Activated naive CD4-positive, alpha-beta T cell treated with anti-CD3 and anti-CD28 coated beads, Interleukin-2, amount 50 U/mL, for 72 hours (primary cell): ENCODE results near the gene GAK. TPM values are rescaled to one million over a fixed set of nuclear protein-coding genes. Genes with fewer than 3 reads are reported as not detected.
"Not testable (repeated sequence)": the region's sequence is repeated elsewhere in the genome, so short reads cannot be mapped to it uniquely, and the experiment has no call there.

Experiments
- ATAC-seq, 2 donors: fragments of 150-1000 bp; cut with Tn5 transposase; 2 replicates each; pipeline ENCODE4 v1.10.0; 2021; ENCODE audit warnings: mild to moderate bottlenecking in 2 of 2, moderate library complexity in 2 of 2
- DNase-seq, 2 donors: peaks; one replicate each; pipeline ENCODE4 v3.0.0; 2021 to 2022; ENCODE audit warnings: low spot score in 2 of 2
- H3K27ac Mint-ChIP-seq, 2 donors: one replicate each; pipeline ENCODE4 v1.8.0; 2022; ENCODE audit warnings: mild to moderate bottlenecking in 2 of 2, mixed read lengths in 2 of 2
- H3K36me3 Mint-ChIP-seq, 2 donors: one replicate each; pipeline ENCODE4 v1.8.0; 2022; ENCODE audit warnings: mixed read lengths in 2 of 2
- H3K9me3 Mint-ChIP-seq, 2 donors: one replicate each; pipeline ENCODE4 v1.8.0; 2022; ENCODE audit warnings: mixed read lengths in 2 of 2
- total RNA-seq, 2 donors: library from RNA; stranded (reverse); gene quantifications; one replicate each; pipeline ENCODE4 v1.2.3, GENCODE V29; 2022

GAK gene
- total RNA-seq, 2 donors from 2014 or later = 124 to 171 TPM

DNA sequence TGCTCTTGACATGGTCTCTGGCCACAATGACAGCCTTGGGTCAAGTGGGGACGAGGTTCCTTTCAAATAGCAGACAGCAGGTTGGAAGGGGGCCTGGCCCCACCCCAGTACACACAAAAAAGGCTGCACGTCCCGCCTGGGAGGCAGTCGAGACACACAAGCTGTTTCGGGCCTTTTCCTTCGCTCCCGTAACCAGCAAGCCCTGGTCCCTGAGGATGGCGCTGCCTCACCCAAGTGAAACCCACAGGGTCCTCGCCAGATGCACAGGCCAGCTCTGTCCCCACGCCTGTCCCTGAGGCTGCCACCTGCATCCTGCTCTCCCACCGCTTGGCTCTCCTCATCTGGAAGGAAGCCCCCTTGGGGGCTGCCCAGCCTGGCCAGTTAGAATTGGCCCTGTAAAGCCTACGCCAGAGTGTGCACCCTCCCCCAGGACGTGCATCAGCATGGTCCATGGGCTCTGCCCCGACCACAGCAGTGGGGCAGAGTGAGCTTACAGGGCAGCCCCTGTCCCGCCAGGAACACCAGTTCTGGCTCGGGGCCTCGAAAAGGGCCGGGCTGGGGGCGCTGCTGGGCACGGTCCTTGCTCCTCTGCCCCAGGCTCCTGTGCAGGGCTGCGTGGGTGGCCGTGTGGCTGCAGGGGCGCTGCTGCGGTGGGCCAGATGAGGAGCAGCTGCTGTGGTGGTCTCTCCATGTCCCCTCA lies 108.2 kb downstream of the GAK start:
- peaks cover 0 to 6% of the 10 kb centered on the region in 2 donors for H3K36me3 Mint-ChIP-seq
- ATAC-seq (no peak), DNase-seq (no peak)
- H3K9me3 Mint-ChIP-seq = no peaks in the 10 kb centered on the region
- H3K27ac Mint-ChIP-seq = no peak overlapping the region

- DNase-seq (no peak), ATAC-seq (no peak)
- Mint-ChIP-seq H3K27ac (no peak overlapping the region), H3K36me3 (peaks cover 0 to 6% of the 10 kb centered on the region in 2 donors), H3K9me3 (no peaks in the 10 kb centered on the region)
These were observed 108.8 kb downstream of the GAK start for GRCh38 chr4:823176-823760.

GRCh38 chr4:822361-823175 lies 109.5 kb downstream of the GAK start:
- H3K27ac Mint-ChIP-seq = no peak overlapping the region
- no peak for ATAC-seq
- H3K9me3 Mint-ChIP-seq = no peaks in the 10 kb centered on the region
- no peak for DNase-seq
- H3K36me3 Mint-ChIP-seq = no peaks in the 10 kb centered on the region

- Mint-ChIP-seq H3K36me3 (no peaks in the 10 kb centered on the region), H3K27ac (no peak overlapping the region), H3K9me3 (no peaks in the 10 kb centered on the region)
- DNase-seq (no peak), ATAC-seq (no peak)
These were observed 110.5 kb downstream of the GAK start for GRCh38 chr4:821631-822030.

- H3K27ac Mint-ChIP-seq = no peak overlapping the region
- H3K36me3 Mint-ChIP-seq = no peaks in the 10 kb centered on the region
- no peak for DNase-seq
- ATAC-seq = no peak
- H3K9me3 Mint-ChIP-seq = no peaks in the 10 kb centered on the region
These were observed 110.9 kb downstream of the GAK start for GRCh38 chr4:821181-821591.

- Mint-ChIP-seq H3K36me3 (no peaks in the 10 kb centered on the region), H3K9me3 (no peaks in the 10 kb centered on the region), H3K27ac (peak overlapping the region in 1 of 2 donors; percentile 50)
- DNase-seq = no peak
- no peak for ATAC-seq
These were observed 111.6 kb downstream of the GAK start for GRCh38 chr4:820230-821172.

- DNase-seq = no peak
- H3K9me3 Mint-ChIP-seq = no peaks in the 10 kb centered on the region
- no peak for ATAC-seq
- H3K27ac Mint-ChIP-seq = no peak overlapping the region
- no peaks in the 10 kb centered on the region for H3K36me3 Mint-ChIP-seq
These were observed 112.5 kb downstream of the GAK start for GRCh38 chr4:819401-820229.

DNA sequence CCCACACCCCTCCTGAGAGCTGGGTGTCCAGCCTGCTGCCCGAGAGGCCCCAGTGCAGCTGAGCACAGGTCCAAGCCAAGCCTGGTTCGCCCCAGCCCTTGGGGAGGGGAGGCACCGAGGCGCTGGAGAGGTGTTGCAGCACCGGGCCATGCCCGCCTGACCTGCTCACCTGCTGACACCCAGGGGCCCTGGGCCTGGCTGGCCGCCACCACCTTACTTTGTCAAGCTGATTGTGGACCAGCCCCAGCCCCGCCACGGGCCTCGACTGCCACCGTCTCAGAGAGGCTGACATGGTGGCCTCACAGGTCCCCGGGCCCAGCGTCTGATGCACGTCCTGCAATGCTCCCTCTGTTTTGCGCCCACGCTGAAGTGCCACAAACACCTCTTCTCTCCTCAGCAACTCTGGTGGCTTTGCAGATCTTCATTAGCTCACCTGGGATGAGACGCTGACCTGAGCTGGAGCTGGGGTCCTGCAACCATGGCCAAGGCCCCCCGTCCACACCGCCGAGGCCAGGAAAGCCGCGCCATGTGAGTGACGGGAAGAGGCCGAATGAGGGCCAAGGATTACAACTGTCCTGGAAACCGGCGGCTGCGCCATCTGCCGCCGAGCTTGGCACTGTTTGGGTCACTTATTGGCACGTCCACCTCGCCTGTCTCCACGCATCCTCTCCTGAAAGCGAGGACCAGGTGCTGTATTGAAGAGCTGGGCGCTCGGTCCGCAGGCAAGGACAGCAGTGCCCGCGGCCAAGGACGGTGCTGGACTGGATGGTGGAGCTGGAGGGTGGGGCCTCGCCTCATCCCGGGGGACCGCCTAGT lies 113.8 kb downstream of the GAK start:
- no peak for DNase-seq
- Mint-ChIP-seq H3K9me3 (no peaks in the 10 kb centered on the region), H3K36me3 (no peaks in the 10 kb centered on the region), H3K27ac (no peak overlapping the region)
- ATAC-seq = no peak

- Mint-ChIP-seq H3K36me3 (no peaks in the 10 kb centered on the region), H3K9me3 (no peaks in the 10 kb centered on the region), H3K27ac (no peak overlapping the region)
- ATAC-seq (no peak), DNase-seq (no peak)
These were observed 116.5 kb downstream of the GAK start for GRCh38 chr4:815464-816146.

GRCh38 chr4:814312-814850 lies 117.7 kb downstream of the GAK start:
- no peaks in the 10 kb centered on the region for H3K9me3 Mint-ChIP-seq
- H3K36me3 Mint-ChIP-seq = no peaks in the 10 kb centered on the region
- DNase-seq (no peak), ATAC-seq (no peak)
- H3K27ac Mint-ChIP-seq = no peak overlapping the region

DNA sequence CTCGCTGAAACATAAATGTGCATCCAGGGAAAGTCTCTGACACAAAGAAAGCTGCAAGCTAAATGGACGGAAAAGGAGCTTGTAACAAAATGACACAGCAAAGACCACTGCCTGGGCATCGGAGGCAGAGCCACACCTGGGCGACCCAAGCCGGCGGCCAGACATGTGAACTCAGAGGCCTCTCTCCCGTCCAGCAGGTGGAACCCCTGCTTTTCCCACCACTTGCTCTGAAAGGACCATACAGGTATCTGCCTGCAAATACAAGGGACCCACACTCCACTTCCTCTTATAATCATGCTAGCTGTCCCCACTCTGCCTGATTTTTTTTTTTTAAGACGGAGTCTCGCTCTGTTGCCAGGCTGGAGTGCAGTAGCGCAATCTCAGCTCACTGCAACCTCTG lies 118.2 kb downstream of the GAK start:
- DNase-seq = no peak
- Mint-ChIP-seq H3K36me3 (no peaks in the 10 kb centered on the region), H3K9me3 (no peaks in the 10 kb centered on the region), H3K27ac (no peak overlapping the region)
- no peak for ATAC-seq

GRCh38 chr4:808860-809570 lies 123.1 kb downstream of the GAK start:
- ATAC-seq (no peak), DNase-seq (no peak)
- Mint-ChIP-seq H3K36me3 (peaks cover 0 to 7% of the 10 kb centered on the region in 2 donors), H3K27ac (no peak overlapping the region), H3K9me3 (peaks cover 0 to 5% of the 10 kb centered on the region in 2 donors)

GRCh38 chr4:807792-808191 lies 124.3 kb downstream of the GAK start:
- no peak overlapping the region for H3K27ac Mint-ChIP-seq
- no peak for DNase-seq
- ATAC-seq = no peak

GRCh38 chr4:806979-807378 lies 125.1 kb downstream of the GAK start:
- peaks cover 0 to 12% of the 10 kb centered on the region in 2 donors for H3K36me3 Mint-ChIP-seq
- not testable (repeated sequence) for H3K9me3 Mint-ChIP-seq, DNase-seq, H3K27ac Mint-ChIP-seq, ATAC-seq

More at GRCh38 chr4:807792-808191, 124.3 kb downstream of the GAK start:
- peaks cover 0 to 5% of the 10 kb centered on the region in 2 donors for H3K9me3 Mint-ChIP-seq
- peaks cover 0 to 10% of the 10 kb centered on the region in 2 donors for H3K36me3 Mint-ChIP-seq
